HepG2 (cell line): Measurements from ENCODE around the gene ALKBH5. TPM values are rescaled to one million over a fixed set of nuclear protein-coding genes. Genes with fewer than 3 reads are reported as not detected.

Experiments
- AKAP8 ChIP-seq: sonication (generic); formaldehyde crosslinking; IDR thresholded peaks from 2 replicates; pipeline ENCODE4 v1.5.1; 2020; ENCODE audit warnings: mild to moderate bottlenecking, missing genetic modification reagents
- BRCA1 ChIP-seq: sonication (generic); formaldehyde crosslinking; IDR thresholded peaks from 2 replicates; pipeline ENCODE4 v1.4.0; 2020; ENCODE audit warnings: missing genetic modification reagents
- CENPT ChIP-seq: sonication (generic); formaldehyde crosslinking; IDR thresholded peaks from 2 replicates; pipeline ENCODE4 v1.8.0; 2022; ENCODE audit warnings: low read depth, mild to moderate bottlenecking, moderate library complexity, missing genetic modification reagents
- E2F1 ChIP-seq: sonication (generic); formaldehyde crosslinking; IDR thresholded peaks from 2 replicates; pipeline ENCODE4 v1.5.0; 2020; ENCODE audit warnings: missing genetic modification reagents
- E2F5 ChIP-seq: sonication (generic); formaldehyde crosslinking; conservative IDR thresholded peaks from 2 replicates; pipeline ENCODE4 v1.4.0; 2020; ENCODE audit warnings: missing genetic modification reagents
- PPARG ChIP-seq: conservative IDR thresholded peaks from 2 replicates; pipeline ENCODE4 v1.6.1; 2016; ENCODE audit warnings: missing biosample characterization, missing genetic modification reagents
- RFXANK ChIP-seq: IDR thresholded peaks from 2 replicates; pipeline ENCODE4 v1.6.1; 2016
- SALL2 ChIP-seq: sonication (generic); formaldehyde crosslinking; IDR thresholded peaks from 2 replicates; pipeline ENCODE4 v1.8.1; 2023; ENCODE audit warnings: mild to moderate bottlenecking, missing genetic modification reagents, inconsistent platforms
- TARDBP ChIP-seq: sonication (generic); formaldehyde crosslinking; IDR thresholded peaks from 2 replicates; pipeline ENCODE4 v1.8.0; 2022; ENCODE audit warnings: mild to moderate bottlenecking, missing genetic modification reagents
- TIGD3 ChIP-seq: sonication (generic); formaldehyde crosslinking; IDR thresholded peaks from 2 replicates; pipeline ENCODE4 v1.5.1; 2020; ENCODE audit warnings: mild to moderate bottlenecking, missing genetic modification reagents, borderline replicate concordance
- ZBTB26 ChIP-seq: IDR thresholded peaks from 2 replicates; pipeline ENCODE4 v1.6.1; 2016; ENCODE audit warnings: missing compliant biosample characterization, missing genetic modification reagents, borderline replicate concordance
- ZBTB40 ChIP-seq, 2 experiments: fragments of 450-650 bp in 1 of 2; sonication (generic) in 1 of 2; formaldehyde crosslinking in 1 of 2; IDR thresholded peaks; 2 replicates each; pipeline versions ENCODE4 v1.6.1 to v1.8.0; 2016 to 2022; ENCODE audit warnings: antibody characterized with exemption in 1 of 2, mild to moderate bottlenecking in 1 of 2, missing genetic modification reagents in 1 of 2
- ZC3H4 ChIP-seq: sonication (generic); formaldehyde crosslinking; IDR thresholded peaks from 2 replicates; pipeline ENCODE4 v1.4.0; 2020; ENCODE audit warnings: missing genetic modification reagents, borderline replicate concordance
- ZNF891 ChIP-seq: sonication (generic); formaldehyde crosslinking; IDR thresholded peaks from 2 replicates; pipeline ENCODE4 v1.5.0; 2020; ENCODE audit warnings: mild to moderate bottlenecking, missing genetic modification reagents
- polyA plus RNA-seq, 8 experiments: library from polyadenylated mRNA; depleted of rRNA in 3 of 8; stranded (reverse) in 7 of 8; unstranded in 1 of 8; fragments of >200 nt; fragmentation: Illumina TruSeq in 4 of 8; extraction: Trizol in 4 of 8; gene quantifications; 2 replicates each; pipeline versions ENCODE4 v1.2.1 to v1.2.3, GENCODE V29; 2011 to 2016; ENCODE audit warnings: low read depth in 4 of 8, missing spikeins in 1 of 8, mixed read lengths in 1 of 8; ENCODE audit not compliant: insufficient read depth in 1 of 8
- total RNA-seq, 5 experiments: library from RNA; depleted of rRNA; stranded (reverse); fragments of >200 nt; fragmentation: Illumina TruSeq; extraction: Trizol; gene quantifications; 2 replicates each; pipeline ENCODE4 v1.2.3, GENCODE V29; 2016; ENCODE audit warnings: low read depth in 1 of 5

ALKBH5 gene
- total and polyA plus RNA-seq, 2 of the 13 experiments (the other 11 are each of a cell fraction or from before 2014, with no cell fraction given), result 68.9 to 76.9 TPM

- TF ChIP-seq ZBTB26 (CRISPR knock-in tag), result no peak
- TF ChIP-seq SALL2 (CRISPR knock-in tag), result no peak
- TF ChIP-seq E2F5 (CRISPR knock-in tag), result no peak
- no peak for TF ChIP-seq RFXANK (CRISPR knock-in tag)
- TF ChIP-seq BRCA1, result no peak
- TF ChIP-seq ZNF891 (CRISPR knock-in tag), result no peak
- no peak for TF ChIP-seq TARDBP (CRISPR knock-in tag)
- TF ChIP-seq TIGD3, result no peak
- no peak for TF ChIP-seq ZBTB40 (IDR thresholded peaks at IDR 0.05)
- TF ChIP-seq ZBTB40 (CRISPR knock-in tag; IDR thresholded peaks at IDR 0.05), result no peak
- TF ChIP-seq CENPT (CRISPR knock-in tag), result no peak
- no peak for TF ChIP-seq E2F1 (CRISPR knock-in tag)
- no peak for TF ChIP-seq AKAP8
- no peak for TF ChIP-seq PPARG (CRISPR knock-in tag)
- TF ChIP-seq ZC3H4, result no peak
These were observed 759 bp downstream of the ALKBH5 start (continued) for GRCh38 chr17:18184143-18185031.
